Muscle layer of colon (tissue), 2 donors: ENCODE results near the gene PPP1R9B.

Experiments
- H3K27ac ChIP-seq: one replicate; pipeline ENCODE4 v1.7.0; 2013; ENCODE audit warnings: low read depth, mild to moderate bottlenecking, low read length, moderate library complexity
- H3K27me3 ChIP-seq, 2 donors: one replicate each; pipeline ENCODE4 v1.7.0; 2013; ENCODE audit warnings: low read length in 2 of 2, mild to moderate bottlenecking in 2 of 2; ENCODE audit not compliant: insufficient read depth in 2 of 2, control insufficient read depth in 1 of 2
- H3K36me3 ChIP-seq: one replicate; pipeline ENCODE4 v1.7.0; 2013; ENCODE audit warnings: mild to moderate bottlenecking, low read length; ENCODE audit not compliant: insufficient read depth
- H3K4me1 ChIP-seq: one replicate; pipeline ENCODE4 v1.7.0; 2013; ENCODE audit warnings: mild to moderate bottlenecking, low read length; ENCODE audit not compliant: insufficient read depth
- H3K4me3 ChIP-seq, 2 donors: one replicate each; pipeline ENCODE4 v1.7.0; 2013; ENCODE audit warnings: low read length in 2 of 2, low read depth in 1 of 2, mild to moderate bottlenecking in 1 of 2, moderate library complexity in 1 of 2
- H3K9ac ChIP-seq: one replicate; pipeline ENCODE4 v1.7.0; 2013; ENCODE audit warnings: low read length
- H3K9me3 ChIP-seq: one replicate; pipeline ENCODE4 v1.7.0; 2013; ENCODE audit warnings: mild to moderate bottlenecking, low read length
- donor health status: abdominal sarcoma.
- donor health status: Adenocarcinoma of cecum.

PPP1R9B gene

DNA sequence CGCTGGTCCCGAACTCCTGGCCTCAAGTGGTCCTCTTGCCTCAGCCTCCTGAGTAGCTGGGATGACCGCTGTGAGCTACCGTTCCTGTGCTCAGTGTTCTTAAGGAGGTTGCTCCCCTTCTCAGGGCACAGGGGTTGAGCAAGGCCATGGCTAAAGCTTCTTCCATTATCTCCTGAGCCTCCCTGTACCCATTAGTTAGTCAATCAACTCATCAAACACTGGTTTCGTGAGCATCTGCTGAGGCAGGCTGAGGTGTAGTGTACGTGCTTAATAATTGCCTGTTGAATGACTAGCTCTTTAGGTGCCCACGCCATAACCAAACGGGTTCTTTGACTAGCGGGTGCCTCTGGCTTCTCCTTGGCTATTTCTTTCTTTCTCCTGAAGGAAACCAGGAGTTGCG lies 27.0 kb upstream of the PPP1R9B start:
- Histone ChIP-seq H3K27me3 (no peaks in the 10 kb centered on the region), H3K9ac (no peak overlapping the region), H3K4me1 (peaks cover 47% of the 10 kb centered on the region), H3K9me3 (no peaks in the 10 kb centered on the region), H3K27ac (peak overlapping the region; percentile 80), H3K4me3 (peak overlapping the region in 1 of 2 donors; percentile 22), H3K36me3 (no peaks in the 10 kb centered on the region)

DNA sequence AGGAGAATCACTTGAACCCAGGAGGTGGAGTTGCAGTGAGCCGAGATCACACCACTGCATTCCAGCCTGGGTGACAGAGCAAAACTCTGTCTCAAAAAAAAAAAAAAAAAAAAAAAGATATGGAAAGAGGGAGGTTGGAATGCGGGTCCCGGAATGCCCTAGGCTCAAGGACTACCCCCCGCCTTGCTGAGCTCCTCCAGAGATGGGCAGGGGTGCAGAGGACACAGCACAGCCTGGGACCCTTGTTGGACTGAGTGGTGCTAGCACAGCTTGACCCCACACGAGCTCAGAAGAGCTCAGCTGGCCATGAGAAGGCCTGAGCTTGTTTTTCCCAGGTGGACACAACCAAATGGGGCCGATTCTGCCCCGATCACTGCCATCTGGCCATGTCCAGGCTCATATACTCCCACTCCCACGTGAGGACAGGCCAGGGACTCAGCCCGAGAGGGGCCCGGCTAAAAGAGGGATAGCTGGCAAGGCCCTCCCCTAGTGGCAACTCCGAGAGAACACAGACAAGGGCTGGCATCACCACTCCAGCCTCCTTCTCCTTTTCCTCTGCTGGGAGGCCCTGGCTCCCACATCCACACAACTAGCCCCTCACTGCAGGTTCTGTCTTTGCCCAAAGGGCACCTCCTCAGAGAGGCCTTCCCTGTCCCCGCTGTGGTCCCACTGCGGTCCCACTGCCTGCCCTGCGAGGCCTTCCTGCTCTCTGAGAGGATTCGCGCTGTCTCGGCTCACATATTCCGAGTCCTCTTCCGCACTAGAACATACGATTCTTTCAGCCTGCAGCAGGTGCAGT lies 26.3 kb upstream of the PPP1R9B start:
- Histone ChIP-seq H3K4me1 (peaks cover 47% of the 10 kb centered on the region), H3K36me3 (no peaks in the 10 kb centered on the region), H3K27me3 (no peaks in the 10 kb centered on the region), H3K4me3 (no peak overlapping the region), H3K9ac (peak overlapping the region; percentile 34), H3K9me3 (no peaks in the 10 kb centered on the region), H3K27ac (peak overlapping the region; percentile 80)

DNA sequence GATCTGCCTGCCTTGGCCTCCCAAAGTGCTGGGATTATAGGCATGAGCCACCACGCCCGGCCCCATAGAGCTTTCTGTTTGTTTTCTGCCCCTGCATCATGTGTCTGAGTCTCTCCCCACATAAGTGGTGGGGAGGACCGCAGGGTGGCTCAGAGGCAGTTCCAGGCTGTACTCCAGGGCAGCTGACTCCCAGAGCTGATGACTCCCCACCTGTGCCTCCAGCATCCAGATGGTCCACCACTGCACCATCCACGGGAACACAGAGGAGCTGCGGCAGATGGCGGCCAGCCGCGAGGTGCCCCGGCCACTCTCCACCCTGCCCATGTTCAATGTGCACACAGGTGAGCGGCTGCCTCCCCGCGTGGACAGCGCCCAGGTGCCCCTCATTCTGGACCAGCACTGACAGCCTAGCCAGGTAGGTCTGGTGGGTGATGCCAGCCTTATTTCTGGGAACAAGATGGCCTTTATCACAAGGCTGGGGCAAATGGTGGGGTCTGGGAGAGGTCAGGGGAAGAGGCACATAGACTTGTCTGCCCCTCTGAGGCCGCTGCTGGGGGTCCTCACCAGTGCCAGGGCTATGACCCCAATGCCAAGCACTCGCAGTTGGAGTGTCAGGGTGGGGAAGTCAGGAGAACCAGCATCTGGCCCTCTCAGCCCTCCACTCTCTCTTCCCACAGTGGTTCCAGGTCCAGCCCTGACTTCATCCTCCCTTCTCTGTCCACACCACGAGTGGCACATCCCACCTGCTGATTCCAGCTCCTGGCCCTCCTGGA lies 24.7 kb upstream of the PPP1R9B start:
- H3K27me3 ChIP-seq = no peaks in the 10 kb centered on the region
- no peak overlapping the region for H3K4me3 ChIP-seq
- H3K36me3 ChIP-seq = no peaks in the 10 kb centered on the region
- H3K9ac ChIP-seq = peak overlapping the region; percentile 3
- peaks cover 47% of the 10 kb centered on the region for H3K4me1 ChIP-seq
- H3K27ac ChIP-seq = peak overlapping the region; percentile 67
- H3K9me3 ChIP-seq = no peaks in the 10 kb centered on the region

DNA sequence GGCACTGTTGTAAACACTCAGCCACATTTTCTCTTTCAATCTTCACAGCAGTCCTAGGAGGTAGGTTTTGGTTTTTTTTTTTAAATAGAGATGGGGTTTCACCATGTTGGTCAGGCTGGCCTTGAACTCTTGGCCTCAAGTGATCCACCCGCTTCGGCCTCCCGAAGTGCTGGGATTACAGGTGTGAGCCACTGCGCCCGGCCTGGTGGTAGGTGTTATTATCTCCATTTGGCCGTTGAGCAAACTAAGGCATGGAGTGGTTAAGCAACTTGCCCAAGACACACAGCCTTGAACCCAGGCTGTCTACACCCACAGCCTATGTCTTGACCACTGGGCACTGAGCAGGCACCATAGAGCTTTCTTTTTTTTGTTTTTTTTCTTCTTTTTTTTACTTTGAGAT lies 24.0 kb upstream of the PPP1R9B start:
- Histone ChIP-seq H3K9ac (no peak overlapping the region), H3K27me3 (no peaks in the 10 kb centered on the region), H3K4me3 (no peak overlapping the region), H3K4me1 (peaks cover 51% of the 10 kb centered on the region), H3K9me3 (no peaks in the 10 kb centered on the region), H3K36me3 (no peaks in the 10 kb centered on the region), H3K27ac (no peak overlapping the region)

DNA sequence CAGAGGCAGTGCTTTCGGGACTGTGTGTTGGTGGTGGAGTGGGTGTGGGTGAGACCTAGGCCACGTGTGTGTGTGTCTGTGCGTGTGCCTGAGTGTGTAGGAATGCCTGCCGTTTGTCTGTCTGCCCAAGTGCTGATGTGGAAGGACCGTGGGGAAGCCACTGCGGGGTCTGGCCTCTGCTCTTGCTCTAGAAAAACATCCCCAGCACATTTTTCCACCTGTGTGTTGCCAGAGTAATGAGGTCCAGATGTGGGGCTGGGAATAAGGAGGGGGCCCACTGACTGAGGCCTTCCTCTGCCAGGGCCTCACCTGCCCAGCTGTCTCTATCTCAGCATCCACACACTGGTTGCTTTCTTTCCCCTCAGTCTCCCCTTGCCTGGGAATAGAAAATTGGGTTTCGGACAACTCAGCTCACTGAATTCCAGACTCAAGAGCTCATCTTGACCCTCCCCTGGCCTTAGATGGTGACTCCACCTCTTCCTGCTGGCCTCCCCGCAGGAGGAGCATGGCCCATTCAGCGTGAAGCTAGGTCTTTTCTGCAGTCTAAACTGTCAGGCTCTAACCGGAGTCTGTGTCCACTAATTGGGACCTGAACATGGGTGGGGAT lies 23.0 kb upstream of the PPP1R9B start:
- Histone ChIP-seq H3K9me3 (no peaks in the 10 kb centered on the region), H3K27me3 (no peaks in the 10 kb centered on the region), H3K27ac (peak overlapping the region; percentile 21), H3K36me3 (no peaks in the 10 kb centered on the region), H3K9ac (peak overlapping the region; percentile 18), H3K4me1 (peaks cover 49% of the 10 kb centered on the region), H3K4me3 (no peak overlapping the region)

DNA sequence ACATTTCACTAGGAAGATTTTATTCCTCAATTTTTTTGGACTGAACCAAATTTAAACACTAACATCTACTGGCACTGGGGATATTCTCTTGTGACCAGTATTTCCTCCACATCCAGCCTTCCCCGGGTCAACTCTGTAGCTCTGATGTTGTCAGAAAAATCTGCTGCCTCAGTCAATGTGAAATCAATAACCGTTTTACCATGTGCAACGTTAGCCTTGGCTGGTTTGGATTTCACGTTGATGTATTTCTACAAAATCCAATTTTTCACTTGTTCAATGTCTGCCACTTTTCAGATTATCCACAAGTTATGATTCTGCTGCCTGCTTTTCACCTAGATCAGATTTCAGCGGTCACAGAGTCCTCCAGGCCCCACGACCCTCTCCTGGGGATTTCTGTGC lies 22.5 kb upstream of the PPP1R9B start:
- no peaks in the 10 kb centered on the region for H3K27me3 ChIP-seq
- no peaks in the 10 kb centered on the region for H3K9me3 ChIP-seq
- H3K4me3 ChIP-seq = no peak overlapping the region
- peak overlapping the region; percentile 21 for H3K27ac ChIP-seq
- peak overlapping the region; percentile 18 for H3K9ac ChIP-seq
- H3K4me1 ChIP-seq = peaks cover 44% of the 10 kb centered on the region
- H3K36me3 ChIP-seq = no peaks in the 10 kb centered on the region

DNA sequence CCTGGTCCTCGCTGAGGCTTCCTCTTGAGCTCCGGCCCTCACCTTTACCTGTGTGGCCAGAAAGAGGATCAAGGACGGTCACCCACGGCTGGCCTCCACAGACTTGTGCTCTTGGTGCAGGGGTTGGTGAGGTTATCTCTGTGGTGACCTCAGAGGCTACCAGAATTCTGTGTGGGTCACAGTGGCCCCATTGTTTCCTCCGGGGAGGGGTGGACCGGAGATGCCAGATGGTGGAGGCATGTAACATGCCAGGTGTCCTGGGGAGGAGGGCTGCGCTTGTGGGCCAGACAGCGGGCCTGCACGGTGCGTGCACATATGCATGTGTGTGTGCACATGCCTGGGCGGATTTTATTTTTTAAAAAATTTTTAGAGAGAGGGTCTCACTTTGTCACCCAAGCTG lies 21.7 kb upstream of the PPP1R9B start:
- no peak overlapping the region for H3K9ac ChIP-seq
- H3K9me3 ChIP-seq = no peaks in the 10 kb centered on the region
- no peaks in the 10 kb centered on the region for H3K36me3 ChIP-seq
- H3K27ac ChIP-seq = no peak overlapping the region
- peaks cover 42% of the 10 kb centered on the region for H3K4me1 ChIP-seq
- H3K27me3 ChIP-seq = no peaks in the 10 kb centered on the region
- H3K4me3 ChIP-seq = no peak overlapping the region

DNA sequence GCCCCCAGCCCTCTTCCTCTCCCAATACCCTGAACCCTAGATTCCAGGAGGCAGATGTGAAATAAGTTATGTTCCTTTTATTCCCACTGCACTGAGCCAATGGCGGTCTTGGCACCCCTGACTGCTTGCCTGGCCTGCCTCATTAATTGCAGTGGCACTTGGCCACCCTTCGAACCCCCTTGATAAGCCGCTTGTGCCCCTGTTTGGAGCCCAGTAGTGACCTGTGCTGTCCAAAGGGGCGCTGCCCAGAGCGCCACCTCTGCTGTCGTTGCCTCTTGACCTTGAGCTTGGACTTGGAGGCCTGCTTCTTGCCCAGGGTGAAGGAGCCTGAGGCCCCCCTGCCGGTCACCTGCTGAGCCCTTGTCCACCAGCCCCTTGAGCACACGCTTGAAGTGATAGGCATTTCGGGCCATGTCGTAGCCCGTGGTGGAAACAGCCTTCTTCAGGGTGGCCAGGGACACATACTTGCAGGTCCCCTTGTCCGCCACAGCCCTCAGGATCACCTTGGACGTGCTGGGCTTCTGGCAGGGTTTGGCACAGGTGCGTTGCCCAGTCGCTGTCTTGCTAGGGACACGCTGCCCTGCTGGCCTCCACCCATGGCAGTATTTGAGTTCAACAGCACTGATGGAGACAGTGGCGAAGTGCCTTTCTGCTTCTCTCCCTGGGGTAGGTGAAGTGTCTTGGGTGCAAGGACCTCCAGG lies 21.0 kb upstream of the PPP1R9B start:
- no peaks in the 10 kb centered on the region for H3K27me3 ChIP-seq
- H3K27ac ChIP-seq = no peak overlapping the region
- no peak overlapping the region for H3K9ac ChIP-seq
- no peaks in the 10 kb centered on the region for H3K36me3 ChIP-seq
- H3K4me3 ChIP-seq = no peak overlapping the region
- peaks cover 40% of the 10 kb centered on the region for H3K4me1 ChIP-seq
- H3K9me3 ChIP-seq = no peaks in the 10 kb centered on the region

DNA sequence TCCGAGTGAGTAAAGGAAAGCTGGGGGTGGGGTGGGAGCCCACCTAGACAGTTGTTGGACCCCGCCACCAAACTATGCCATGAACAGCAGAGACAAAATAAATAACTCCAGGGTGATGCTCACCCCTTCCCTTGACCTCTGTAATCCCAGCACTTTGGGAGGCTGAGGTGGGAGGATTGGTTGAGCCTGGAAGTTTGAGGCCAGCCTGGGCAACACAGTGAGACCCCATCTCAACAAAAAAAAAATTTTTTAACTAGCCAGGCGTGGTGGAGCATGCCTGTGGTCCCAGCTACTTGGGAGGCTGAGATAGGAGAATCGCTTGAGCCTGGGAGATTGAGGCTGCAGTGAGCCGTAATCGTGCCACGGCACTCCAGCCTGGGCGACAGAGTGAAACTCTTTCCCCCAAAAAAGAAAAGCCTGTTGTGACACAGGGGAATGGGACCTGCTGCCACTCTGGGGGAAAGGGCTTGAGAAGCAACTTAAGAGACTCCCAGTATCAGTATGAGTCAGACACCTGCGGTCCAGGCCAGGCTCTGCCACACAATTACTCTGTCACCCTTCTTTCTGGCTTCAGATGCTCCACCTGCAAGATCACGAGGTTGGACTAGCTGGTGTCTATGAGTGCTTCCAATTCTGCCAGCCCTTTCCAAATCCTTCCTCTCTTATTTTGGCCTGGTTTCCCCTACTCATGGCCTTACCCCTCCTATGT lies 20.3 kb upstream of the PPP1R9B start:
- Histone ChIP-seq H3K9me3 (no peaks in the 10 kb centered on the region), H3K27ac (no peak overlapping the region), H3K27me3 (no peaks in the 10 kb centered on the region), H3K9ac (no peak overlapping the region), H3K36me3 (no peaks in the 10 kb centered on the region), H3K4me1 (peaks cover 43% of the 10 kb centered on the region), H3K4me3 (no peak overlapping the region)

DNA sequence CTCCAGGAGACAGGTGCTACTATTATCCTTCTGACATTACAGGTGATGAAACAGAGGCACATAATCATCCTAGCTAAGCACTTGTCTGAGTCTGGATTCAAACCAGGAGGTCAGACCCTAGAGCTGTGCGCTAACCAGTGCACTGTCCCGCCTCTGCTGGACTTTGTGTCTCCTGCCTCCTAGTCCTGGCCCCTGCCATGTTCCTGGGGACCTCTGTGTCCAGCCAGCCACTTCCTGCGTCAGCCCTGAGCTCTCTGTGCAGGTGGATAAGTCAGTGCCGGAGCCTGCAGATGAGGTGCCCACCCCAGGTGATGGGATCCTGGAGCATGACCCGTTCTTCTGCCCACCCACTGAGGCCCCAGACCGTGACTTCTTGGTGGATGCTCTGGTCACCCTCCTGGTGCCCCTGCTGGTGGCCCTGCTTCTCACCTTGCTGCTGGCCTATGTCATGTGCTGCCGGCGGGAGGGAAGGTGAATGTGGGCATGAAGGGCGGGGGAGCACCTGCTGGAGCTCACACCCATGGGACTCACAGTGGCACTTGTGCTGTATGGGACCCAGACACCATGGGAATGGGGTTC lies 19.5 kb upstream of the PPP1R9B start:
- Histone ChIP-seq H3K9ac (no peak overlapping the region), H3K36me3 (no peaks in the 10 kb centered on the region)

More for the DNA sequence above, 19.5 kb upstream of the PPP1R9B start:
- no peaks in the 10 kb centered on the region for H3K27me3 ChIP-seq
- H3K27ac ChIP-seq = no peak overlapping the region
- no peak overlapping the region for H3K4me3 ChIP-seq
- H3K9me3 ChIP-seq = no peaks in the 10 kb centered on the region
- peaks cover 44% of the 10 kb centered on the region for H3K4me1 ChIP-seq
